GM10248 (cell line): Measurements from ENCODE around the gene NXPH4.

Experiments used
- CTCF ChIA-PET: fragments of 300-600 bp; sonication (Branson Sonifier 250); formaldehyde crosslinking; extraction: SDS; loops from one replicate; lab custom pipeline; 2021; ENCODE audit warnings: antibody characterized with exemption; lab: Yijun Ruan, JAX
- POLR2A ChIA-PET: fragments of 350-650 bp; sonication (Branson Sonifier 250); formaldehyde crosslinking; extraction: SDS; loops from one replicate; lab custom pipeline; 2020; ENCODE audit warnings: antibody characterized with exemption; lab: Yijun Ruan, JAX
- DNase-seq: peaks from one replicate; pipeline ENCODE4 v3.0.0; 2012; ENCODE audit errors: extremely low spot score
- CTCF ChIP-seq: IDR thresholded peaks from 2 replicates; pipeline ENCODE4 v1.5.1; 2012; ENCODE audit warnings: mild to moderate bottlenecking, low read depth; ENCODE audit errors: extremely low read depth, missing control alignments, control extremely low read depth

Gene NXPH4

GRCh38 chr12:57187222-57188089, 29.1 kb upstream of the NXPH4 start:
- DNase-seq: no peak
- no peak for TF ChIP-seq CTCF
- ChIA-PET POLR2A (interaction anchor here (0.6 kb wide), 1 partner anchor 1486 kb away, joined by 3 read pairs; no protein-coding TSS in a partner anchor), CTCF (interaction anchor here (1.0 to 11.4 kb wide), 13 partner anchors 8 to 118 kb away, joined by 3 to 122 read pairs (median 6); partner anchors contain the start of genes SHMT2 and STAT6)

GRCh38 chr12:57188090-57188425, 28.5 kb upstream of the NXPH4 start:
- CTCF ChIA-PET: interaction anchor here (0.9 to 11.4 kb wide), 12 partner anchors 8 to 348 kb away, joined by 3 to 122 read pairs (median 4); no protein-coding TSS in a partner anchor
- no peak for TF ChIP-seq CTCF
- POLR2A ChIA-PET: no interaction called here
- no peak for DNase-seq

- no peak for TF ChIP-seq CTCF
- POLR2A ChIA-PET: no interaction called here
- CTCF ChIA-PET: interaction anchor here (1.1 to 11.4 kb wide), 3 partner anchors 10 to 53 kb away, joined by 3 to 122 read pairs (median 6); no protein-coding TSS in a partner anchor
- DNase-seq: no peak
Observed at GRCh38 chr12:57190037-57190436, 26.6 kb upstream of the NXPH4 start.

GRCh38 chr12:57190821-57191220, 25.8 kb upstream of the NXPH4 start:
- POLR2A ChIA-PET: no interaction called here
- CTCF ChIA-PET: interaction anchor here (0.9 kb wide), 1 partner anchor 18 kb away, joined by 3 read pairs; no protein-coding TSS in a partner anchor
- DNase-seq: no peak
- no peak for TF ChIP-seq CTCF

- ChIA-PET POLR2A (no interaction called here), CTCF (interaction anchor here (0.9 kb wide), 1 partner anchor 18 kb away, joined by 3 read pairs; no protein-coding TSS in a partner anchor)
- no peak for TF ChIP-seq CTCF
- DNase-seq: no peak
Observed at GRCh38 chr12:57191410-57191809, 25.2 kb upstream of the NXPH4 start.

GRCh38 chr12:57192920-57193319, 23.7 kb upstream of the NXPH4 start:
- no peak for DNase-seq
- CTCF ChIA-PET: interaction anchor here (1.3 to 2.7 kb wide), 3 partner anchors 10 to 21 kb away, joined by 5 to 10 read pairs (median 6); no protein-coding TSS in a partner anchor
- POLR2A ChIA-PET: interaction anchor here (0.6 kb wide), 1 partner anchor 156 kb away, joined by 3 read pairs; no protein-coding TSS in a partner anchor
- no peak for TF ChIP-seq CTCF
